K562 (cell line): ENCODE results near the gene CCDC158. TPM values are rescaled to one million over a fixed set of nuclear protein-coding genes. Genes with fewer than 3 reads are reported as not detected.

ENCODE experiments used
- ATAC-seq: fragments of 200-7000 bp; cut with Tn5 transposase; 3 replicates; pipeline ENCODE4 v1.9.1; 2020; ENCODE audit warnings: moderate library complexity
- BruUV-seq: library from RNA; stranded (reverse); fragments of 400-500 nt; replicated peaks from 2 replicates; lab custom pipeline; 2021; lab: Mats Ljungman, UMichigan
- CTCF ChIA-PET: fragments of 300-600 bp; formaldehyde crosslinking; extraction: SDS; loops from one replicate; lab custom pipeline; 2021; ENCODE audit warnings: low intra/inter-chr PET ratio; lab: Yijun Ruan, JAX
- POLR2A ChIA-PET: fragments of 300-600, 350-650 bp; sonication (Branson Sonifier 250); formaldehyde crosslinking; extraction: SDS; loops from one replicate; lab custom pipeline; 2021; ENCODE audit warnings: antibody characterized with exemption, inconsistent platforms; lab: Yijun Ruan, JAX
- DNase-seq, 4 experiments: peaks; one replicate each; pipeline versions ENCODE4 v3.0.0 to v3.0.0-alpha.2; 2011 to 2018; ENCODE audit warnings: low spot score in 3 of 4, mixed read lengths in 3 of 4; ENCODE audit errors: extremely low read depth in 1 of 4
- FAIRE-seq: peaks from 2 replicates; lab custom pipeline; 2011; peaks lifted over from hg19 to GRCh38; lab: Jason Lieb, UNC
- H2AFZ ChIP-seq: 2 replicates; pipeline ENCODE4 v1.6.0; 2011; ENCODE audit warnings: low read depth, low read length, control low read depth, inconsistent platforms
- H3K27ac ChIP-seq: fragments of 200-600 bp; 3 replicates; pipeline ENCODE4 v1.8.0; 2011; ENCODE audit warnings: low read depth, mild to moderate bottlenecking, control low read depth, inconsistent platforms, low read length, moderate library complexity, mixed read lengths; ENCODE audit errors: extremely low read depth
- H3K27me3 ChIP-seq, 2 experiments: fragments of 300-600 bp in 1 of 2; 2 replicates in 1 of 2; 3 replicates in 1 of 2; pipeline versions ENCODE4 v1.6.0 to v1.8.0; 2011; ENCODE audit warnings: inconsistent platforms in 2 of 2, low read length in 2 of 2, mild to moderate bottlenecking in 1 of 2, mixed read lengths in 1 of 2, moderate library complexity in 1 of 2; ENCODE audit not compliant: control insufficient read depth in 2 of 2, insufficient read depth in 2 of 2
- H3K36me3 ChIP-seq: fragments of 300-600 bp; 3 replicates; pipeline ENCODE4 v1.8.0; 2011; ENCODE audit warnings: mild to moderate bottlenecking, low read length, inconsistent platforms; ENCODE audit not compliant: control insufficient read depth, insufficient read depth
- H3K4me1 ChIP-seq, 2 experiments: fragments of 200-600 bp in 1 of 2; replicated peaks in 1 of 2; 2 replicates in 1 of 2; 3 replicates in 1 of 2; pipeline versions ENCODE4 v1.5.1 to v1.8.0; 2011; ENCODE audit warnings: inconsistent platforms in 2 of 2, low read length in 2 of 2, mild to moderate bottlenecking in 1 of 2, mixed read lengths in 1 of 2, moderate library complexity in 1 of 2; ENCODE audit not compliant: control insufficient read depth in 2 of 2, insufficient read depth in 2 of 2
- H3K4me2 ChIP-seq: 2 replicates; pipeline ENCODE4 v1.6.1; 2011; ENCODE audit warnings: low read length, control low read depth, inconsistent platforms, mixed read lengths; ENCODE audit not compliant: insufficient read depth
- H3K4me3 ChIP-seq: fragments of 200-600 bp; sonication (generic), shearing (Covaris generic); 2 replicates; pipeline ENCODE4 v1.5.1; 2016; ENCODE audit warnings: control low read depth, inconsistent platforms
- H3K79me2 ChIP-seq: fragments of 200-600 bp; 3 replicates; pipeline ENCODE4 v1.8.0; 2011; ENCODE audit warnings: low read length, inconsistent platforms; ENCODE audit not compliant: control insufficient read depth, insufficient read depth
- H3K9ac ChIP-seq, 2 experiments: 2 replicates each; pipeline versions ENCODE4 v1.6.0 to v1.6.1; 2011; ENCODE audit warnings: low read depth in 2 of 2, low read length in 2 of 2, control low read depth in 1 of 2, inconsistent platforms in 1 of 2, mild to moderate bottlenecking in 1 of 2, mixed read lengths in 1 of 2; ENCODE audit not compliant: insufficient read depth in 1 of 2
- H3K9me1 ChIP-seq: one replicate; pipeline ENCODE4 v1.6.0; 2011; ENCODE audit warnings: inconsistent platforms, mild to moderate bottlenecking, low read length, moderate library complexity; ENCODE audit not compliant: control insufficient read depth, insufficient read depth
- H3K9me3 ChIP-seq: replicated peaks from 2 replicates; pipeline ENCODE4 v1.5.1; 2011; ENCODE audit warnings: low read depth, low read length, inconsistent platforms; ENCODE audit not compliant: control insufficient read depth, insufficient read depth
- H4K20me1 ChIP-seq: replicated peaks from 2 replicates; pipeline ENCODE4 v1.6.1; 2011; ENCODE audit warnings: low read length, inconsistent platforms, mixed read lengths; ENCODE audit not compliant: control insufficient read depth, insufficient read depth
- FOS ChIP-seq: IDR thresholded peaks from 3 replicates; pipeline ENCODE4 v1.6.1; 2011; ENCODE audit not compliant: insufficient read length; ENCODE audit errors: extremely low read depth
- PURB ChIP-seq: sonication (generic); formaldehyde crosslinking; IDR thresholded peaks from 2 replicates; pipeline ENCODE4 v1.9.0; 2021; ENCODE audit warnings: low read depth, mild to moderate bottlenecking, missing genetic modification reagents
- WGBS: fragments of 100-300 bp; shearing (Covaris generic); methylation state at CpG from one replicate; pipeline ENCODE4 v1.1.6; 2016; ENCODE audit warnings: low coverage, mixed read lengths; ENCODE audit not compliant: insufficient coverage; ENCODE audit errors: missing lambda C conversion rate; 5-methylcytosine and 5-hydroxymethylcytosine counted together
- in situ Hi-C: fragments of 300-500 bp; cut with MboI; formaldehyde crosslinking; loops from 4 replicates; pipeline ENCODE4 v1.15.0; 2018; ENCODE audit warnings: inconsistent platforms, mixed read lengths
- intact Hi-C: fragments of 100-400 bp; cut with micrococcal nuclease; formaldehyde crosslinking; loops from 2 replicates; pipeline ENCODE4 v1.14.2; 2022
- polyA plus RNA-seq, 8 experiments: library from polyadenylated mRNA; depleted of rRNA in 4 of 8; stranded (reverse) in 5 of 8; unstranded in 3 of 8; fragments of >200 nt; fragmentation: Nextera tagmentation in 2 of 8; fragmentation: Illumina TruSeq in 1 of 8; extraction: Ambion mirVana in 2 of 8; extraction: Trizol in 1 of 8; gene quantifications; 2 replicates each; pipeline versions ENCODE4 v1.2.1 to v1.2.3, GENCODE V29; 2011 to 2014; ENCODE audit warnings: inconsistent platforms in 1 of 8, missing spikeins in 1 of 8
- total RNA-seq, 7 experiments: library from RNA; depleted of rRNA in 6 of 7; stranded (reverse); fragments of >200 nt in 6 of 7; fragmentation: Illumina TruSeq in 2 of 7; extraction: Trizol in 2 of 7; gene quantifications; 2 replicates each; pipeline versions ENCODE4 v1.2.1 to v1.2.3, GENCODE V29; 2011 to 2021; ENCODE audit warnings: low replicate concordance in 1 of 7
- TF ChIP-seq, protein P1 (sequence below), 2 experiments: fragments of 450-650 bp; formaldehyde crosslinking in 1 of 2; IDR thresholded peaks; 2 replicates each; pipeline versions ENCODE4 v1.4.0 to v1.6.1; 2014 to 2020; ENCODE audit warnings: mild to moderate bottlenecking in 2 of 2, borderline replicate concordance in 1 of 2, low read depth in 1 of 2

CCDC158 gene
- total and polyA plus RNA-seq, 9 of the 15 experiments (the other 6 are each of a cell fraction or from before 2014, with no cell fraction given): not detected

DNA sequence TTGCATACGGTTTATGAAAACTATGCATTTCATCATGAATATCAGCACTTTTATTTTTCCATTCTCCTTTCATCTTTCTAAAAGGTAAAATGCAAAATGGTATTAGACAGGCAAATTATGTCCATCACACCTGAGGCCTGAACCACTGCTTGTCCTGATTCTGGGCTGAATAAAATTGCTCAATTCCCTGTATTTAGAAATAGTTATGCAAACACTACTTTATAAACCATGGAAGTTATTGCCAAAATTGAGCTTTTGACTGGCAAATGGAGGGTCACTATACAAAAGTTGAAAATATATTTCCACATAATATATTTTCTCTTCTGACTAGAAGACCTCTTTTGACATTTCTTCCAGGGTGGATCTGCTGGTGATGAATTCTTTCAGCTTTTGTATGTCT is 148.4 kb downstream of the CCDC158 start:
- no TSS peak for BruUV-seq
- no peak overlapping the region for H3K9ac ChIP-seq
- intact Hi-C loops: no loop called here
- TF ChIP-seq, protein P1, sequence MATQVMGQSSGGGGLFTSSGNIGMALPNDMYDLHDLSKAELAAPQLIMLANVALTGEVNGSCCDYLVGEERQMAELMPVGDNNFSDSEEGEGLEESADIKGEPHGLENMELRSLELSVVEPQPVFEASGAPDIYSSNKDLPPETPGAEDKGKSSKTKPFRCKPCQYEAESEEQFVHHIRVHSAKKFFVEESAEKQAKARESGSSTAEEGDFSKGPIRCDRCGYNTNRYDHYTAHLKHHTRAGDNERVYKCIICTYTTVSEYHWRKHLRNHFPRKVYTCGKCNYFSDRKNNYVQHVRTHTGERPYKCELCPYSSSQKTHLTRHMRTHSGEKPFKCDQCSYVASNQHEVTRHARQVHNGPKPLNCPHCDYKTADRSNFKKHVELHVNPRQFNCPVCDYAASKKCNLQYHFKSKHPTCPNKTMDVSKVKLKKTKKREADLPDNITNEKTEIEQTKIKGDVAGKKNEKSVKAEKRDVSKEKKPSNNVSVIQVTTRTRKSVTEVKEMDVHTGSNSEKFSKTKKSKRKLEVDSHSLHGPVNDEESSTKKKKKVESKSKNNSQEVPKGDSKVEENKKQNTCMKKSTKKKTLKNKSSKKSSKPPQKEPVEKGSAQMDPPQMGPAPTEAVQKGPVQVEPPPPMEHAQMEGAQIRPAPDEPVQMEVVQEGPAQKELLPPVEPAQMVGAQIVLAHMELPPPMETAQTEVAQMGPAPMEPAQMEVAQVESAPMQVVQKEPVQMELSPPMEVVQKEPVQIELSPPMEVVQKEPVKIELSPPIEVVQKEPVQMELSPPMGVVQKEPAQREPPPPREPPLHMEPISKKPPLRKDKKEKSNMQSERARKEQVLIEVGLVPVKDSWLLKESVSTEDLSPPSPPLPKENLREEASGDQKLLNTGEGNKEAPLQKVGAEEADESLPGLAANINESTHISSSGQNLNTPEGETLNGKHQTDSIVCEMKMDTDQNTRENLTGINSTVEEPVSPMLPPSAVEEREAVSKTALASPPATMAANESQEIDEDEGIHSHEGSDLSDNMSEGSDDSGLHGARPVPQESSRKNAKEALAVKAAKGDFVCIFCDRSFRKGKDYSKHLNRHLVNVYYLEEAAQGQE (IDR thresholded peaks at IDR 0.05; ENCODE audit: borderline replicate concordance): no peak
- TF ChIP-seq, protein P1 (CRISPR knock-in tag; IDR thresholded peaks at IDR 0.05; ENCODE audit: low read depth): no peak
- TF ChIP-seq FOS: no peak
- no peak for TF ChIP-seq PURB (CRISPR knock-in tag)
- TF ChIP-seq, all 486 proteins: peak for 0
- Histone ChIP-seq H3K4me1 (no peaks in the 10 kb centered on the region; a peak in 1 of 5 replicates), H3K27me3 (no peaks in the 10 kb centered on the region), H3K4me3 (no peak overlapping the region), H3K9me1 (no peaks in the 10 kb centered on the region), H4K20me1 (no peaks in the 10 kb centered on the region), H3K9me3 (no peaks in the 10 kb centered on the region), H3K36me3 (no peaks in the 10 kb centered on the region; the same call in 2 of the 3 replicates), H3K79me2 (no peaks in the 10 kb centered on the region), H3K27ac (no peak overlapping the region), H3K4me2 (no peak overlapping the region), H2AFZ (no peak overlapping the region)
- in situ Hi-C loops: no loop called here
- WGBS: 38% methylated on average over 1 of the region's 1 CpG
- FAIRE-seq (no peak), ATAC-seq (no peak), DNase-seq (no peak)
- ChIA-PET CTCF (no interaction called here), POLR2A (no interaction called here)
